ENCODE data around the gene CAPN11. TPM values are rescaled to one million over a fixed set of nuclear protein-coding genes. Genes with fewer than 3 reads are reported as not detected.
"Not testable (repeated sequence)": the region's sequence is repeated elsewhere in the genome, so short reads cannot be mapped to it uniquely, and the experiment has no call there.

The CAPN11 gene
- total RNA-seq, 1 experiment from 2014 or later = not detected

DNA sequence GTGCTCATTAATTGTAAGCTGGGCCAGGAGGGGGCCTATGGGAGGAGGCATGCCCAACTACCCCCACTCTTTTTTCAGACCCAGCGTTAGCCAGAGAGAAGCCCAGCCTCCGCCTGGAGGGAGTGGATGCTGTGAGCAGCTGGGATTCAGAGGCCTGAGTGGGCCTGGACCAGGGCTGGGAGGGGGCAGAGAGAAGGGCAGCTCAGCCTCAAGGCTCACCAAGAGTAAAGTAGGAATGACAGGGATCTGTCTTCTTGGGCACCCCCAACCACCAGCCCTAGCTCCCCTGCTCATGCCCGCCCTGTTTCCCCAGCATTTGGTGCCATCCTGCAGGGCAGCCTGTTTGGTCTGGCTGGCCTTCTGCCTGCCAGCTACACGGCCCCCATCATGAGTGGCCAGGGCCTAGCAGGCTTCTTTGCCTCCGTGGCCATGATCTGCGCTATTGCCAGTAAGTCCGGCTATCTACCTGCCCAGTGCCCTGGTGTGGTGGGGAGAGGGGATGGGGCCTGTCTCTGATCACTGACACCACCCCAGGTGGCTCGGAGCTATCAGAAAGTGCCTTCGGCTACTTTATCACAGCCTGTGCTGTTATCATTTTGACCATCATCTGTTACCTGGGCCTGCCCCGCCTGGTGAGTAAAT lies 71.5 kb downstream of the CAPN11 start:
- peaks cover 20 to 31% of the 10 kb centered on the region in 2 experiments; a peak in 3 of 4 replicates for H3K4me1 ChIP-seq (ENCODE audit: control insufficient read depth in 1 of 2, insufficient read depth in 2 of 2, low read length in 2 of 2)
- peaks cover 39% of the 10 kb centered on the region for H3K79me2 ChIP-seq (ENCODE audit: insufficient read depth, low read length)
- H3K27me3 ChIP-seq (ENCODE audit: insufficient read depth, low read length) = no peaks in the 10 kb centered on the region
- peaks cover 4% of the 10 kb centered on the region; the same call in 1 of the 2 replicates for H4K20me1 ChIP-seq (ENCODE audit: insufficient read depth)
- no peaks in the 10 kb centered on the region for H3K9me3 ChIP-seq (ENCODE audit: control insufficient read depth in 1 of 2, insufficient read depth in 1 of 2, low read depth in 1 of 2, low read length in 2 of 2)
- no peak overlapping the region for H2AFZ ChIP-seq (ENCODE audit: low read depth, low read length, poor library complexity, severe bottlenecking)
- ChIA-PET CTCF (interaction anchor here (1.3 kb wide), 1 partner anchor 9 kb away, joined by 5 read pairs; no protein-coding TSS in a partner anchor), POLR2A (interaction anchor here (0.8 kb wide), 1 partner anchor 16 kb away, joined by 5 read pairs; the partner anchor contains the start of gene HSP90AB1), RAD21 (ENCODE audit: low non-redundant PET in 1 of 2, low total read pairs in 2 of 2, uncharacterized antibody in 2 of 2, unreplicated experiment in 2 of 2) (no interaction called here)
- intact Hi-C loops (cut with micrococcal nuclease) = no loop called here
- TF ChIP-seq SP1 (IDR thresholded peaks at IDR 0.05; ENCODE audit: low read depth) = no peak
- no peak for TF ChIP-seq CBX3 (IDR thresholded peaks at IDR 0.05; ENCODE audit: low read depth)
- TF ChIP-seq, protein P1, sequence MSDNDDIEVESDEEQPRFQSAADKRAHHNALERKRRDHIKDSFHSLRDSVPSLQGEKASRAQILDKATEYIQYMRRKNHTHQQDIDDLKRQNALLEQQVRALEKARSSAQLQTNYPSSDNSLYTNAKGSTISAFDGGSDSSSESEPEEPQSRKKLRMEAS (IDR thresholded peaks at IDR 0.05) = no peak
- TF ChIP-seq SIN3A (IDR thresholded peaks at IDR 0.05; ENCODE audit: low read depth) = no peak
- no peak for TF ChIP-seq RAD21 (IDR thresholded peaks at IDR 0.05; ENCODE audit: low read depth)
- no TSS peak for BruUV-seq (replicated peaks)
- H3K4me3 ChIP-seq (replicated peaks in 1 of 2; ENCODE audit: low read depth in 1 of 2, low read length in 2 of 2) = no peak overlapping the region
- no peak overlapping the region for H3K9ac ChIP-seq (ENCODE audit: low read length)
- ATAC-seq (no peak), DNase-seq (ENCODE audit: low read depth, low spot score) (no peak)
- peaks cover 19 to 58% of the 10 kb centered on the region in 2 experiments; a peak in 3 of 4 replicates for H3K36me3 ChIP-seq (ENCODE audit: control insufficient read depth in 1 of 2, insufficient read depth in 2 of 2, low read length in 2 of 2)
- no peaks in the 10 kb centered on the region for H3K9me2 ChIP-seq (ENCODE audit: insufficient read depth)
- no peak overlapping the region for H3K27ac ChIP-seq (ENCODE audit: low read depth, low read length)
- no peak overlapping the region for H3K4me2 ChIP-seq (ENCODE audit: low read length)

DNA sequence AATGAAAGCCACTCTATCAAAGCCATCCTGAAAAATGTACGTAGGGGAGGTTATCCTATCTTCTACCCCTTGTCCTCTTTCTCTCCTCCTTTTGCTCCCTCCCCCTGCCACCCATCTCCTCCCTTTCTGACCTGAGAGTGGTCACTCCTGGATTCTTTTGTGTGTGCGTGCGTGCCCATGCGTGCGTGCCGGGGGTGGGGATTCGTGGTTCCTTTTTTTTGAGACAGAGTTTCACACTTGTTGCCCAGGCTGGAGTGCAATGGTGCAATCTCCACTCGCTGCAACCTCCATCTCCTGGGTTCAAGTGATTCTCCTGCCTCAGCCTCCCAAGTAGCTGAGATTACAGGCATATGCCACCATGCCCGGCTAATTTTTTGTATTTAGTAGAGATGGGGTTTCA lies 72.8 kb downstream of the CAPN11 start:
- H3K27ac ChIP-seq (ENCODE audit: low read depth, low read length); H4K20me1 ChIP-seq (ENCODE audit: insufficient read depth); DNase-seq (ENCODE audit: low read depth, low spot score); H2AFZ ChIP-seq (ENCODE audit: low read depth, low read length, poor library complexity, severe bottlenecking); H3K27me3 ChIP-seq (ENCODE audit: insufficient read depth, low read length); H3K9me2 ChIP-seq (ENCODE audit: insufficient read depth); BruUV-seq (replicated peaks); H3K9ac ChIP-seq (ENCODE audit: low read length); POLR2A ChIA-PET; intact Hi-C loops (cut with micrococcal nuclease); H3K4me2 ChIP-seq (ENCODE audit: low read length); H3K9me3 ChIP-seq (ENCODE audit: control insufficient read depth in 1 of 2, insufficient read depth in 1 of 2, low read depth in 1 of 2, low read length in 2 of 2); H3K4me3 ChIP-seq (replicated peaks in 1 of 2; ENCODE audit: low read depth in 1 of 2, low read length in 2 of 2); CTCF ChIA-PET; ATAC-seq: not testable (repeated sequence)
- RAD21 ChIA-PET (ENCODE audit: low non-redundant PET in 1 of 2, low total read pairs in 2 of 2, uncharacterized antibody in 2 of 2, unreplicated experiment in 2 of 2) = interaction anchor here in 1 of 2 experiments (0.6 kb wide), 1 partner anchor 52 kb away, joined by 3 read pairs; no protein-coding TSS in a partner anchor
- Histone ChIP-seq H3K36me3 (ENCODE audit: control insufficient read depth in 1 of 2, insufficient read depth in 2 of 2, low read length in 2 of 2) (peaks cover 19 to 58% of the 10 kb centered on the region in 2 experiments; a peak in 3 of 4 replicates), H3K4me1 (ENCODE audit: control insufficient read depth in 1 of 2, insufficient read depth in 2 of 2, low read length in 2 of 2) (peaks cover 19 to 27% of the 10 kb centered on the region in 2 experiments; a peak in 3 of 4 replicates), H3K79me2 (ENCODE audit: insufficient read depth, low read length) (peaks cover 26% of the 10 kb centered on the region)

Data from HCT116 (cell line).